Stimulated activated CD8-positive, alpha-beta memory T cell treated with anti-CD3 and anti-CD28 coated beads, Interleukin-2, amount 100 ng/mL, for 48 hours (primary cell): Measurements from ENCODE around the gene HIPK2.
"Not testable (repeated sequence)": the region's sequence is repeated elsewhere in the genome, so short reads cannot be mapped to it uniquely, and the experiment has no call there.

ENCODE experiments used
- DNase-seq, 2 donors: peaks; one replicate each; pipeline ENCODE4 v3.0.0-alpha.2; 2020; ENCODE audit warnings: low read depth in 2 of 2

Gene HIPK2

GRCh38 chr7:139623518-139623917 lies 154.3 kb downstream of the HIPK2 start:
- DNase-seq = no peak

- DNase-seq = peak; percentile 47 to 48
These were observed 157.0 kb downstream of the HIPK2 start for GRCh38 chr7:139620676-139621344.

- no peak for DNase-seq
These were observed 158.5 kb downstream of the HIPK2 start for GRCh38 chr7:139619367-139619657.

GRCh38 chr7:139618482-139619366 lies 159.1 kb downstream of the HIPK2 start:
- DNase-seq = peak in 1 of 2 donors; percentile 18

GRCh38 chr7:139617074-139617473 lies 160.7 kb downstream of the HIPK2 start:
- no peak for DNase-seq

GRCh38 chr7:139614886-139615285 lies 162.9 kb downstream of the HIPK2 start:
- DNase-seq = no peak

GRCh38 chr7:139613971-139614411 lies 163.8 kb downstream of the HIPK2 start:
- DNase-seq = no peak

- not testable (repeated sequence) for DNase-seq
These were observed 166.2 kb downstream of the HIPK2 start for GRCh38 chr7:139611556-139611955.

GRCh38 chr7:139610595-139610994 lies 167.2 kb downstream of the HIPK2 start:
- DNase-seq = no peak

- DNase-seq = no peak
These were observed 173.9 kb downstream of the HIPK2 start for GRCh38 chr7:139603896-139604295.

- no peak for DNase-seq
These were observed 174.5 kb downstream of the HIPK2 start for GRCh38 chr7:139603282-139603681.

- no peak for DNase-seq
These were observed 175.6 kb downstream of the HIPK2 start for GRCh38 chr7:139602143-139602722.

GRCh38 chr7:139601176-139601575 lies 176.6 kb downstream of the HIPK2 start:
- no peak for DNase-seq

- DNase-seq = no peak
These were observed 177.5 kb downstream of the HIPK2 start for GRCh38 chr7:139600306-139600705.

GRCh38 chr7:139598642-139599041 lies 179.2 kb downstream of the HIPK2 start:
- DNase-seq = no peak

GRCh38 chr7:139597028-139597427 lies 180.8 kb downstream of the HIPK2 start:
- no peak for DNase-seq

GRCh38 chr7:139596626-139597025 lies 181.2 kb downstream of the HIPK2 start:
- DNase-seq = no peak

GRCh38 chr7:139595806-139596205 lies 182.0 kb downstream of the HIPK2 start:
- DNase-seq = no peak

GRCh38 chr7:139594911-139595476 lies 182.8 kb downstream of the HIPK2 start:
- DNase-seq = no peak

GRCh38 chr7:139594090-139594489 lies 183.7 kb downstream of the HIPK2 start:
- no peak for DNase-seq

GRCh38 chr7:139592801-139593461 lies 184.9 kb downstream of the HIPK2 start:
- DNase-seq = no peak
